GM12878 (cell line): ENCODE measurements around the gene KHDC1L. TPM values are rescaled to one million over a fixed set of nuclear protein-coding genes. Genes with fewer than 3 reads are reported as not detected.

ENCODE experiments used
- BCL11A ChIP-seq: IDR thresholded peaks from 2 replicates; pipeline ENCODE4 v1.6.1; 2011; ENCODE audit warnings: low read depth, low read length
- BHLHE40 ChIP-seq, 2 experiments: fragments of 450-650 bp in 1 of 2; IDR thresholded peaks; 2 replicates each; pipeline ENCODE4 v1.6.1; 2011 to 2017; ENCODE audit warnings: low read depth in 2 of 2, borderline replicate concordance in 1 of 2, improper control_type of control experiment in 1 of 2, low read length in 1 of 2, mild to moderate bottlenecking in 1 of 2
- BMI1 ChIP-seq: fragments of 450-650 bp; IDR thresholded peaks from 2 replicates; pipeline ENCODE4 v1.6.1; 2016; ENCODE audit warnings: mild to moderate bottlenecking, moderate library complexity, borderline replicate concordance
- CUX1 ChIP-seq: IDR thresholded peaks from 2 replicates; pipeline ENCODE4 v1.6.1; 2012; ENCODE audit warnings: improper control_type of control experiment, low read depth, low read length; ENCODE audit not compliant: insufficient replicate concordance
- ESRRA ChIP-seq: IDR thresholded peaks from 2 replicates; pipeline ENCODE4 v1.6.1; 2012; ENCODE audit warnings: mild to moderate bottlenecking, low read length, improper control_type of control experiment
- JUNB ChIP-seq: IDR thresholded peaks from 2 replicates; pipeline ENCODE4 v1.6.1; 2016; ENCODE audit warnings: antibody characterized with exemption, mild to moderate bottlenecking
- MTA2 ChIP-seq: fragments of 450-650 bp; IDR thresholded peaks from 2 replicates; pipeline ENCODE4 v1.6.1; 2016; ENCODE audit warnings: low read depth, mild to moderate bottlenecking, moderate library complexity
- NFIC ChIP-seq: IDR thresholded peaks from 2 replicates; pipeline ENCODE4 v1.6.1; 2012; ENCODE audit warnings: low read depth, mild to moderate bottlenecking, inconsistent platforms, low read length, moderate library complexity
- PAX5 ChIP-seq: IDR thresholded peaks from 2 replicates; pipeline ENCODE4 v1.6.1; 2011; ENCODE audit warnings: low read depth, low read length, borderline replicate concordance
- POLR2A ChIP-seq: IDR thresholded peaks from 2 replicates; pipeline ENCODE4 v1.6.1; 2011; ENCODE audit warnings: low read depth, mild to moderate bottlenecking, low read length
- POLR2AphosphoS5 ChIP-seq: IDR thresholded peaks from 2 replicates; pipeline ENCODE4 v1.6.1; 2011; ENCODE audit warnings: mild to moderate bottlenecking, low read length, inconsistent platforms
- ZBTB40 ChIP-seq: fragments of 450-650 bp; IDR thresholded peaks from 2 replicates; pipeline ENCODE4 v1.6.1; 2016; ENCODE audit warnings: mild to moderate bottlenecking, moderate library complexity, borderline replicate concordance
- ZNF592 ChIP-seq: fragments of 450-650 bp; IDR thresholded peaks from 2 replicates; pipeline ENCODE4 v1.6.1; 2017; ENCODE audit warnings: mild to moderate bottlenecking, moderate library complexity
- polyA plus RNA-seq, 11 experiments: library from polyadenylated mRNA; depleted of rRNA in 4 of 11; unstranded in 6 of 11; stranded (reverse) in 5 of 11; fragments of >200 nt; fragmentation: Nextera tagmentation in 4 of 11; fragmentation: Illumina TruSeq in 1 of 11; extraction: Ambion mirVana in 4 of 11; extraction: Trizol in 1 of 11; gene quantifications; 1 replicate in 1 of 11; 2 replicates in 10 of 11; pipeline versions ENCODE4 v1.2.1 to v1.2.3, GENCODE V29; 2011 to 2016; ENCODE audit warnings: inconsistent platforms in 2 of 11, missing spikeins in 2 of 11, low read depth in 1 of 11
- total RNA-seq, 4 experiments: library from RNA; depleted of rRNA in 3 of 4; stranded (reverse); fragments of >200 nt in 3 of 4; fragmentation: Illumina TruSeq in 1 of 4; extraction: Trizol in 1 of 4; gene quantifications; 2 replicates each; pipeline versions ENCODE4 v1.2.1 to v1.2.3, GENCODE V29; 2013 to 2021

The KHDC1L gene
- total and polyA plus RNA-seq, 10 of the 15 experiments (the other 5 are each of a cell fraction or from before 2014, with no cell fraction given), result 0.12 to 0.37 (median 0.24) TPM; not detected in 4

- TF ChIP-seq CUX1, result no peak
- TF ChIP-seq ZBTB40, result peak; percentile 64; the same call in 1 of the 2 replicates
- peak; percentile 62; the same call in 1 of the 2 replicates for TF ChIP-seq POLR2AphosphoS5
- TF ChIP-seq ZNF592, result no peak
- no peak; the same call in none of the 2 replicates for TF ChIP-seq POLR2A
- no peak for TF ChIP-seq JUNB
- TF ChIP-seq BMI1, result no peak
- no peak for TF ChIP-seq MTA2
- no peak for TF ChIP-seq PAX5
- no peak for TF ChIP-seq ESRRA
- no peak for TF ChIP-seq BCL11A
- peak in 1 of 2 experiments; percentile 45; a peak in 2 of 4 replicates for TF ChIP-seq BHLHE40 (IDR thresholded peaks at IDR 0.05; ENCODE audit: borderline replicate concordance in 1 of 2, low read depth in 2 of 2, low read length in 1 of 2)
- no peak for TF ChIP-seq NFIC
These were observed 37.6 kb upstream of the KHDC1L start, which contains the start of gene KHDC1 (continued) for GRCh38 chr6:73262671-73263569.
